Esophagus (tissue), 2 donors: ENCODE results near the gene STAMBPL1. TPM values are rescaled to one million over a fixed set of nuclear protein-coding genes. Genes with fewer than 3 reads are reported as not detected.

Experiments
- H3K27ac ChIP-seq, 2 donors: one replicate each; pipeline ENCODE4 v1.5.1; 2013; ENCODE audit warnings: low read depth in 2 of 2, mild to moderate bottlenecking in 2 of 2, inconsistent platforms in 1 of 2, low read length in 1 of 2, moderate library complexity in 1 of 2
- H3K27me3 ChIP-seq, 2 donors: one replicate each; pipeline ENCODE4 v1.6.1; 2013; ENCODE audit warnings: low read length in 2 of 2, control low read depth in 1 of 2, mild to moderate bottlenecking in 1 of 2; ENCODE audit not compliant: insufficient read depth in 2 of 2, control insufficient read depth in 1 of 2
- H3K36me3 ChIP-seq, 2 donors: one replicate each; pipeline ENCODE4 v1.6.1; 2013; ENCODE audit warnings: low read length in 1 of 2; ENCODE audit not compliant: control insufficient read depth in 2 of 2, insufficient read depth in 2 of 2
- H3K4me1 ChIP-seq, 2 donors: one replicate each; pipeline ENCODE4 v1.6.1; 2013; ENCODE audit warnings: low read length in 1 of 2; ENCODE audit not compliant: control insufficient read depth in 2 of 2, insufficient read depth in 2 of 2
- H3K4me3 ChIP-seq, 2 donors: one replicate each; pipeline ENCODE4 v1.5.1; 2013; ENCODE audit warnings: low read length in 2 of 2, mild to moderate bottlenecking in 2 of 2, low read depth in 1 of 2, moderate library complexity in 1 of 2
- H3K9me3 ChIP-seq, 2 donors: one replicate each; pipeline ENCODE4 v1.6.1; 2013; ENCODE audit warnings: mild to moderate bottlenecking in 2 of 2, low read depth in 1 of 2, low read length in 1 of 2, moderate library complexity in 1 of 2; ENCODE audit not compliant: control insufficient read depth in 2 of 2, insufficient read depth in 1 of 2
- WGBS, 2 donors: extraction: QIAGEN DNeasy Blood & Tissue Kit; methylation state at CpG; one replicate each; pipeline ENCODE4 v1.1.7; 2013; 5-methylcytosine and 5-hydroxymethylcytosine counted together
- polyA plus RNA-seq, 2 donors: library from polyadenylated mRNA; stranded (reverse); fragments of 200-250 nt; gene quantifications; one replicate each; pipeline ENCODE4 v1.2.3, GENCODE V29; 2013
- donor health status: healthy with polysubstance abuse.
- donor health status: Bipolar disorder and iron deficiency.

STAMBPL1 gene
- polyA plus RNA-seq, 2 donors: 1.6 to 1.9 TPM

DNA sequence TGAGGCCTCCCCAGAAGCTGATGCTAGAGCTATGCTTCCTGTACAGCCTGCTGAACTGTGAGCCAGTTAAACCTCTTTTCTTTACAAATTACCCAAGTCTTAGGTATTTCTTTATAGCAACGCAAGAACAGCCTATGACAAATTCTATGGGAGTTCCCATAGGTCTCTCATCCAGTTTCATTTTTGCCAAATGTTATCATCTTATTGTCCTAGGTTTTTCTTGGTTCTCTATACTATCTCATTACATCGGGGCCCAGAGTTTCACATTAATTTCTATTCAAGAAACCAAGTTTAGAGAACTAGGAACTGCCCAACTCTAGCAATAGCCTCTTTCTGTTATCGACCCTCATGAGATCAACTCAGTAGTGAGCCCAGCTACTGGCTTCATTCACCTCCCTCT lies 56.6 kb downstream of the STAMBPL1 start:
- Histone ChIP-seq H3K27ac (peak overlapping the region in 1 of 2 donors; percentile 22), H3K4me3 (no peak overlapping the region), H3K4me1 (peaks cover 0 to 2% of the 10 kb centered on the region in 2 donors), H3K9me3 (no peaks in the 10 kb centered on the region), H3K27me3 (no peaks in the 10 kb centered on the region), H3K36me3 (peaks cover 0 to 6% of the 10 kb centered on the region in 2 donors)
- 79% methylated on average over 3 of the region's 3 CpGs for WGBS, 2 donors

DNA sequence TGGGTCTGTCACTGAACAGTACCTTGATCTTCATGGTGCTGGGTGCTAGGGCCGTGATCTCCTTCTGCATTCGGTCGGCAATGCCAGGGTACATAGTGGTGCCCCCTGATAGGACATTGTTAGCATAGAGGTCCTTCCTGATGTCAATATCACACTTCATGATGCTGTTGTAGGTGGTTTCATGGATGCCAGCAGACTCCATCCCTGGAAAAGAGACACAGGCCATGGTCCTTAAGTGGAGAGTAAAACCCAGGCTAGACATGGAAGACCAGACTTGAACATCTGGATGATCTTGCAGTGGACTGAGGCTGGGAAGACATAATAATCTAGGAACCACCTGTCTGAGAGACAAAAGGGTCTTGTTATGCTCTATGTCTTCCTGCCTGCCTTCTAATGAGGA lies 58.0 kb downstream of the STAMBPL1 start:
- Histone ChIP-seq H3K9me3 (no peaks in the 10 kb centered on the region), H3K27me3 (no peaks in the 10 kb centered on the region), H3K4me3 (no peak overlapping the region), H3K27ac (no peak overlapping the region), H3K4me1 (peaks cover 0 to 2% of the 10 kb centered on the region in 2 donors), H3K36me3 (peaks cover 0 to 6% of the 10 kb centered on the region in 2 donors)
- WGBS, 2 donors: 85 to 86% methylated on average over 3 of the region's 3 CpGs

DNA sequence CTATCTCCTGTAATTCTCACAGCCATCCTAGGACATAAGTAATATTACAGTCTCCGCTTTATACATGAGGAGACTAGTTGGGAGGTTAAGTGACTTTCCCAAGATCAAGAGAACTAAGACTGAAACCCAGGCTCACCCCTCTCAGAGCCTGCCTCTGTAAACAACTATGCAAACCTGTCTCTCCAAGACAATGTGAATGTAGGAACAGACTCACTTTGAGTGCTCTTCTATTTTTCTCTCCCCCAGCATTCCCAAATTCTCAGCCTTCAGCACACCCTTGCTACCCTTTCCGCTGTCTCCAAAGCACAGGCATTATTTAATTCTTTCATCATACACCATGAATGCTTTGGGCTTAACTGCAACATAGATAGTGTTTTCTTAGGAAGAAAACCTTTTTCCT lies 58.9 kb downstream of the STAMBPL1 start:
- no peak overlapping the region for H3K27ac ChIP-seq

DNA sequence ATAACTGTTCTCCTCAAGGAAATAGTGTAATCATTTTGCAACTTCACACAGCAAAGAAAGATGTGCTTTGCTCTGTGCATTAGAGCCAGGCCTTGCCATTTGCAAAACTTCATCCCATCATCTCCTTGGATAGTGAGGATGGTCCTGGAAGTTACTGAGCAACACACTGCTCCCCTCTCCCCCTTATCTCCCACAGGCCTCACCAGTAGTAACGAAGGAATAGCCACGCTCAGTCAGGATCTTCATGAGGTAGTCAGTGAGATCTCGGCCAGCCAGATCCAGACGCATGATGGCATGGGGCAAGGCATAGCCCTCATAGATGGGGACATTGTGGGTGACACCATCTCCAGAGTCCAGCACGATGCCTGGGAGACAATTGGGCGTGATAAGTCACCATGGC lies 61.0 kb downstream of the STAMBPL1 start:
- Histone ChIP-seq H3K9me3 (no peaks in the 10 kb centered on the region), H3K36me3 (peaks cover 2 to 6% of the 10 kb centered on the region in 2 donors), H3K4me3 (no peak overlapping the region), H3K27ac (no peak overlapping the region), H3K4me1 (peaks cover 0 to 3% of the 10 kb centered on the region in 2 donors), H3K27me3 (no peaks in the 10 kb centered on the region)
- 79 to 80% methylated on average over 6 of the region's 6 CpGs for WGBS, 2 donors

More for the DNA sequence above, 58.9 kb downstream of the STAMBPL1 start:
- WGBS, 2 donors: 92 to 98% methylated on average over 2 of the region's 2 CpGs
- H3K9me3 ChIP-seq: no peaks in the 10 kb centered on the region
- no peak overlapping the region for H3K4me3 ChIP-seq
- peaks cover 2 to 6% of the 10 kb centered on the region in 2 donors for H3K36me3 ChIP-seq
- H3K4me1 ChIP-seq: peaks cover 0 to 5% of the 10 kb centered on the region in 2 donors
- H3K27me3 ChIP-seq: no peaks in the 10 kb centered on the region

DNA sequence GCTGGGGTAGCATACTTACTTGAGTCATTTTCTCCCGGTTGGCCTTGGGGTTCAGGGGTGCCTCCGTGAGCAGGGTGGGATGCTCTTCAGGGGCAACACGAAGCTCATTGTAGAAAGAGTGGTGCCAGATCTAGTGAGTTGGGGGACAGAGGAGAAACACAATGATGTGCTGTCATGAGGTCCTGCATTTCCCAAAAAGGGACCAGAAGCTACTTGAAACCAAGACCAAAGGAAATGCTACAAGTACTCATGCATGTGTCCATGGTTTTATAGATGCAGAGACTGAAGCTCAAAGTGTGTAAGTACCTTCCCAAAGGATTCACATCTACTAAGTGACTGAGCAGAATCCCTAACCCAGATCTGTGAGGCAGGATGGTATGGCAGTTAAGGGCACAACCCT lies 63.7 kb downstream of the STAMBPL1 start:
- Histone ChIP-seq H3K4me3 (no peak overlapping the region), H3K9me3 (no peaks in the 10 kb centered on the region), H3K4me1 (peaks cover 0 to 3% of the 10 kb centered on the region in 2 donors), H3K36me3 (peaks cover 2 to 6% of the 10 kb centered on the region in 2 donors), H3K27ac (peak overlapping the region in 1 of 2 donors; percentile 53), H3K27me3 (no peaks in the 10 kb centered on the region)
- WGBS, 2 donors: 81 to 82% methylated on average over 3 of the region's 3 CpGs

DNA sequence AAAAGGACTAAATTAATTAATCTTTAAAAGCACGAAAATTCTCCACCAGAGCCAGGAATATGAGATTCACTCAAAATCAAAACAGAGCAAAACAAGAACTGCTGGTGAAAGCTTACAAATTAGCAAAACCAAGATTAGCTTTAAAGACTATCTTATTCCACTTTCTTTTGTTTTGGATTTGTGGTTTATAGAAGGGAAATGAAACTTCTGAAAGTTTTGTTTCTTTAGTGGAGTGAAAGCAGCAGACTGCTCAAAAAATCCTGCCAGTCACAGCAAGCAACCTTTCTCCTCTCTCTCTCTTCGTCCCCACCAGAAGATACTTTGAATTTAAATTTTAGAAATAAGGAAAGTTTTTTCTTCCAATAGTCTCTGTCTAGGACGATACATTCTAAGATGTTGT lies 64.8 kb downstream of the STAMBPL1 start:
- peaks cover 2 to 6% of the 10 kb centered on the region in 2 donors for H3K36me3 ChIP-seq
- 67 to 69% methylated on average over 3 of the region's 3 CpGs for WGBS, 2 donors
- no peak overlapping the region for H3K4me3 ChIP-seq
- H3K27ac ChIP-seq: no peak overlapping the region
- H3K4me1 ChIP-seq: peaks cover 0 to 3% of the 10 kb centered on the region in 2 donors
- no peaks in the 10 kb centered on the region for H3K9me3 ChIP-seq
- H3K27me3 ChIP-seq: no peaks in the 10 kb centered on the region

DNA sequence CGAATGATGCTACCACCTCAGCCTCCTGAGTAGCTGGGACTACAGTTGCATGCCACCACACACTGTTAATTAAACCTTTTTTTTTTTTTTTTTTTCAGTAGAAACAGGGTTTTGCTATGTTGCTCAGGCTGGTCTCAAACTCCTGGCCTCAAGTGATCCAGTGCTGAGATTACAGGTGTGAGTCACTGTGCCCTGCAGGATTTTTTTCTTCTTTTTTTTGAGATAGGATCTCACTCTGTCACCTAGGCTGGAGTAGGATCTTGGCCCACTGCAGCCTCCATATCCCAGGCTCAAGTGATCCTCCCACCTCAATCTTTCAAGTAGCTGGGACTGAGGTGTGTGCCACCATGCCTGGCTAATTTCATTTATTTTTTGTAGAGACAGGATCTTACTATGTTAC lies 66.2 kb downstream of the STAMBPL1 start:
- Histone ChIP-seq H3K4me1 (peaks cover 0 to 3% of the 10 kb centered on the region in 2 donors), H3K9me3 (no peaks in the 10 kb centered on the region), H3K36me3 (peaks cover 2% of the 10 kb centered on the region in 2 donors), H3K4me3 (no peak overlapping the region), H3K27me3 (no peaks in the 10 kb centered on the region), H3K27ac (no peak overlapping the region)
- 87 to 96% methylated on average over 1 of the region's 1 CpG for WGBS, 2 donors

DNA sequence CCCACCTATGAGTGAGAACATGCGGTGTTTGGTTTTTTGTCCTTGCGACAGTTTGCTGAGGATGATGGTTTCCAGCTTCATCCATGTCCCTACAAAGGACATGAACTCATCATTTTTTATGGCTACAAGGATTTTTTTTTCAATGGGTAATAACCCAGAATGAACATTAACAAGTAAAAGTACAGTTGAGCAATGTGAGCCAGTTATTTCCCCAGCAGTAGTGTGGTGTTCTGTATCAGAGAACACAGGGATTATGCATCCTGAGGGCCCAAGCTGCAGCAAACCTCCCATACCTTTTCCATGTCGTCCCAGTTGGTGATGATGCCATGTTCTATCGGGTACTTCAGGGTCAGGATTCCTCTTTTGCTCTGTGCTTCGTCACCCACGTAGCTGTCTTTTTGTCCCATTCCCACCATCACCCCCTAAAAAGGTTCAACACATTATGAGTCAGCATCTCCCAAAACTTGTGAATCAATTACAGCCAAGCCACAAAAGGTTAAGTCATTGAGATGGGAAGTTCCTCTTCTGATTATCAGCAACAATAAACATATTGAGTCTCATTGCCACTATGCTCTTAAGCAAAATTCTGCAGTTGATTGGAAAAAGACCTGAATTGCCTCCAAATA lies 67.0 kb downstream of the STAMBPL1 start:
- H3K36me3 ChIP-seq: peaks cover 0 to 2% of the 10 kb centered on the region in 2 donors
- peaks cover 2 to 3% of the 10 kb centered on the region in 2 donors for H3K4me1 ChIP-seq
- no peaks in the 10 kb centered on the region for H3K9me3 ChIP-seq
- H3K27ac ChIP-seq: peak overlapping the region; percentile 34 to 69
- WGBS, 2 donors: 80 to 81% methylated on average over 4 to 6 of the region's 6 CpGs
- H3K4me3 ChIP-seq: no peak overlapping the region
- H3K27me3 ChIP-seq: no peaks in the 10 kb centered on the region

DNA sequence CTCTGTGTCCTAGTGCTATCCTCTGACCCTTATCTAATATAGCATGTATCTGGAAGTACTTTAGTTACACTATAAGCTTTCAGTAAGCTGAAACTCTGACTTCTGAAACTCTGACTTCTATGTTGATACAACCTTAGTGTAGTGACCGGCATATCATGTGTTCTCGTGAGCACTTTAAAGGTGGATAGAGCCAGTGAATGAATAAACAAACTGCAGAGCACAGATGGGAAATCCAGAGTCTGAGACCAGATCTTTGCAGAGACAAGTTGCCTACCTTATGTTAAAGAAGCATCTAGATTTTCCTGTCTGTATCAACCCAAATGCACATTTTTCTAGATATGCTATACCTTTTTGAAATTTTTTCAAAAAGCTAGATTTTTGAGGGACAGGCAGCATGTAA lies 69.0 kb downstream of the STAMBPL1 start:
- H3K27me3 ChIP-seq: no peaks in the 10 kb centered on the region
- H3K4me3 ChIP-seq: peak overlapping the region in 1 of 2 donors; percentile 40
- WGBS, 2 donors: 70 to 84% methylated on average over 2 of the region's 2 CpGs
- H3K9me3 ChIP-seq: no peaks in the 10 kb centered on the region
- peak overlapping the region; percentile 12 to 71 for H3K27ac ChIP-seq
- peaks cover 0 to 2% of the 10 kb centered on the region in 2 donors for H3K4me1 ChIP-seq
- no peaks in the 10 kb centered on the region for H3K36me3 ChIP-seq
